Left lung (tissue), 10 donors: ENCODE data around the gene HAVCR2. TPM values are rescaled to one million over a fixed set of nuclear protein-coding genes. Genes with fewer than 3 reads are reported as not detected.
"Not testable (repeated sequence)": the region's sequence is repeated elsewhere in the genome, so short reads cannot be mapped to it uniquely, and the experiment has no call there.

ENCODE experiments used
- ATAC-seq: fragments of 200-7000 bp; cut with Tn5 transposase; one replicate; pipeline ENCODE4 v1.9.1; 2020; ENCODE audit warnings: moderate library complexity
- DNase-seq, 4 donors: peaks; one replicate each; pipeline ENCODE4 v3.0.0-alpha.2; 2013 to 2020
- H3K27ac ChIP-seq, 2 donors: fragments of 200-600 bp; sonication (generic) in 1 of 2; one replicate each; pipeline versions ENCODE4 v1.5.0 to v1.8.0; 2020 to 2021
- H3K27me3 ChIP-seq, 2 donors: fragments of 200-600 bp; sonication (generic) in 1 of 2; one replicate each; pipeline versions ENCODE4 v1.5.0 to v1.8.0; 2020 to 2021
- H3K36me3 ChIP-seq, 2 donors: fragments of 200-600 bp; sonication (generic) in 1 of 2; one replicate each; pipeline versions ENCODE4 v1.5.0 to v1.8.0; 2020 to 2021
- H3K4me1 ChIP-seq, 2 donors: fragments of 200-600 bp; one replicate each; pipeline ENCODE4 v1.8.0; 2021
- H3K4me3 ChIP-seq, 2 donors: fragments of 200-600 bp; sonication (generic) in 1 of 2; one replicate each; pipeline versions ENCODE4 v1.5.0 to v1.8.0; 2020 to 2021; ENCODE audit warnings: mild to moderate bottlenecking in 1 of 2
- H3K9me3 ChIP-seq, 2 donors: fragments of 200-600 bp; sonication (generic) in 1 of 2; one replicate each; pipeline versions ENCODE4 v1.5.0 to v1.8.0; 2020 to 2021
- CTCF ChIP-seq, 2 donors: fragments of 200-600 bp; sonication (generic) in 1 of 2; IDR thresholded peaks; one replicate each; pipeline versions ENCODE4 v1.5.0 to v1.8.0; 2021; ENCODE audit warnings: antibody characterized with exemption in 2 of 2
- intact Hi-C, 2 donors: fragments of 100-400 bp; cut with DNase I; formaldehyde crosslinking; loops; one replicate each; pipeline versions ENCODE4 v1.11.2 to v1.14.2; 2022
- polyA plus RNA-seq, 6 donors: library from polyadenylated mRNA; unstranded; fragments of 120-200 nt; gene quantifications; one replicate each; pipeline ENCODE4 v1.2.1, GENCODE V29; 2013; ENCODE audit not compliant: insufficient read length in 6 of 6
- total RNA-seq, 2 donors: library from RNA; stranded (reverse); fragmentation: NEBNext Ultra II Directional; extraction: Animal tissue kit (Norgen Biotek cat#: 25700); gene quantifications; one replicate each; pipeline ENCODE4 v1.2.1, GENCODE V29; 2021
- donor health status: DM: no; HTN: yes; CAD: no.
- donor health status: DM: no; HTN: no; CAD: no.

Gene HAVCR2
- total and polyA plus RNA-seq, 8 donors = 1.6 to 50.9 (median 2.5) TPM

DNA sequence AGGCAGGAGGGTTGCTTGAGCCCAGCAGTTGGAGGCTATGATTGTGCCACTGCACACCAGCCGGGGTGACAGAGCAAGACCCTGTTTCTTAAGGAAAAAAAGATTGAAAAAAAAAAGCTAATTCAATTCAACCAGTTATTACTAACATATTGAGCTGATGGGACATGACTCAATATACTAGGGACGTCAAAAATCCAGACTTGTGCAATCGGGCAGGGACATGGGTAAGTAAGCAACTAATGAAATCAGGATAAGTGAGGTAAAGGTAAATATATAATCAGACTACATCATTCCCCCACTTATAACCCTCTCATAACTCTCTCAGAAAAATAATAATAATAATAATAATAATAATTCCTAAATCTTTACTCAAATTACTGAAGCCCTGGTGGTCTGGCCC, 49.0 kb downstream of the HAVCR2 start:
- no peak for TF ChIP-seq CTCF (IDR thresholded peaks at IDR 0.05)
- Histone ChIP-seq H3K27ac (no peak overlapping the region), H3K4me3 (no peak overlapping the region), H3K9me3 (no peaks in the 10 kb centered on the region), H3K36me3 (no peaks in the 10 kb centered on the region), H3K4me1 (no peaks in the 10 kb centered on the region), H3K27me3 (no peaks in the 10 kb centered on the region)
- intact Hi-C loops = no loop called here
- no peak for DNase-seq
- peak; percentile 57 for ATAC-seq

- intact Hi-C loops = no loop called here
- Histone ChIP-seq H3K4me3 (no peak within 1 kb of the TSS), H3K36me3 (no peaks in the 10 kb centered on the region), H3K27me3 (no peaks in the 10 kb centered on the region), H3K9me3 (no peaks in the 10 kb centered on the region), H3K4me1 (no peaks in the 10 kb centered on the region), H3K27ac (no peak within 1 kb of the TSS)
- ATAC-seq (peak; percentile 84), DNase-seq (peak in 1 of 4 donors; percentile 17)
- no peak for TF ChIP-seq CTCF (IDR thresholded peaks at IDR 0.05)
Observed at GRCh38 chr5:157059093-157059539, 49.7 kb downstream of the HAVCR2 start, which contains the start of gene HAVCR1. TSS of gene HAVCR1 (minus strand) at chr5:157059116. CDS start at chr5:157057943, 1,173 bp downstream.

DNA sequence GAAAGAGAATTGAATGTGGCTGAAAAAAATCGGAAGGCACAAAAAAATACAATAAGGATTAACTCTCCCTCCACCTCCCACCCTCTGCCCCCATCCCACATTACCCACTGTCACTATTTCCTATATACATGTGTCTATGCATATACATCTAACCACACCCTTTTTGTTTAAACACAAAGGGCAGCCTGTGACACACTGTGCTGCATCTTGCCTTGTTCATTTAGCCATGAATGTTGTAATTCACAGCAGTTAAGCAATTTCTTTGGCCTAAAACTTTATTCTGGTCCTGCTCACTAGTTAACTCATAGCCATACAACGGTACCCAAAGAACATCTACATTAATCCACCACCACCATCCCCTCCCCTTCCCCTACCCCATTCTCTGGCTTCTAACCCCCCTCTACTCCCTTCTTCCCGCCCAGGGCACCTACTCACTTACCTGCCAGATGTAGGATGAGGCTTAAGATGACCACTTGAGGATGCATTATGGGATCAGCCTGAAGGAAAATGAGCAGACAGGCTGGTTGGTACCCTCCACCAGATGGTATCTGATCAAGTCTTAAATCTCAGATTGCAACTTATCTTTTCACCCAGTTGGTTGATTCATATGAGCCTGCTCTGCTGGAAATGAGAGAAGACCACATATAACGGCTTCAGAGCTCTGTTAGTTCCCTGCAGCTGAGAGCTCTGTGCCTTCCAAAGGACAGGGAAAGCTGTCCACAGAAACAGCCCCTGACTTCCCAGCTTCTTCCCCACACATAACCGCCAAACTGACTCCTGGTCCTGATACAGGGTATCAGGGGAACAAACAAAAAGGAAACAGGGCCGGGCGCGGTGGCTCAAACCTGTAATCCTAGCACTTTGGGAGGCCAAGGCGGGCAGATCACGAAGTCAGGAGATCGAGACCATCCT, 51.1 kb downstream of the HAVCR2 start:
- Histone ChIP-seq H3K4me3 (no peak overlapping the region), H3K4me1 (no peaks in the 10 kb centered on the region), H3K27ac (no peak overlapping the region), H3K27me3 (no peaks in the 10 kb centered on the region), H3K9me3 (no peaks in the 10 kb centered on the region), H3K36me3 (no peaks in the 10 kb centered on the region)
- intact Hi-C loops = no loop called here
- TF ChIP-seq CTCF (IDR thresholded peaks at IDR 0.05) = no peak
- ATAC-seq = no peak
- DNase-seq = no peak

GRCh38 chr5:157056848-157057247, 52.0 kb downstream of the HAVCR2 start:
- H3K36me3 ChIP-seq, ATAC-seq, H3K27me3 ChIP-seq, H3K4me1 ChIP-seq, H3K4me3 ChIP-seq, H3K27ac ChIP-seq, DNase-seq, H3K9me3 ChIP-seq, intact Hi-C loops: not testable (repeated sequence)

GRCh38 chr5:157051604-157052245, 57.1 kb downstream of the HAVCR2 start:
- Histone ChIP-seq H3K4me3 (no peak overlapping the region), H3K4me1 (no peaks in the 10 kb centered on the region), H3K36me3 (no peaks in the 10 kb centered on the region), H3K27me3 (no peaks in the 10 kb centered on the region), H3K27ac (no peak overlapping the region), H3K9me3 (no peaks in the 10 kb centered on the region)
- no peak for TF ChIP-seq CTCF (IDR thresholded peaks at IDR 0.05)
- DNase-seq (no peak), ATAC-seq (no peak)
- intact Hi-C loops = no loop called here
